Measurements from ENCODE around the gene THOC5. TPM values are rescaled to one million over a fixed set of nuclear protein-coding genes. Genes with fewer than 3 reads are reported as not detected.

THOC5 gene
- total RNA-seq, 1 donor from 2014 or later: 44.8 TPM

GRCh38 chr22:29464581-29464980, 89.0 kb downstream of the THOC5 start:
- no peaks in the 10 kb centered on the region for H3K9me3 Mint-ChIP-seq
- TF ChIP-seq CTCF (IDR thresholded peaks at IDR 0.05; ENCODE audit: unreplicated experiment): no peak
- H3K4me3 Mint-ChIP-seq: no peak overlapping the region
- H3K4me1 Mint-ChIP-seq: no peaks in the 10 kb centered on the region
- no peak for DNase-seq (ENCODE audit: low spot score in 2 of 2, unreplicated experiment in 2 of 2)
- peaks cover 31% of the 10 kb centered on the region for H3K27me3 Mint-ChIP-seq (ENCODE audit: low read depth)
- no peak overlapping the region for H3K27ac Mint-ChIP-seq
- H3K36me3 Mint-ChIP-seq: no peaks in the 10 kb centered on the region

- no peak for TF ChIP-seq CTCF (IDR thresholded peaks at IDR 0.05; ENCODE audit: unreplicated experiment)
Observed at GRCh38 chr22:29463629-29464028, 89.9 kb downstream of the THOC5 start.

GRCh38 chr22:29461263-29461662, 92.3 kb downstream of the THOC5 start:
- H3K4me3 Mint-ChIP-seq: no peak overlapping the region
- H3K9me3 Mint-ChIP-seq: no peaks in the 10 kb centered on the region
- no peak overlapping the region for H3K27ac Mint-ChIP-seq
- peaks cover 2% of the 10 kb centered on the region for H3K27me3 Mint-ChIP-seq (ENCODE audit: low read depth)
- no peaks in the 10 kb centered on the region for H3K36me3 Mint-ChIP-seq
- TF ChIP-seq CTCF (IDR thresholded peaks at IDR 0.05; ENCODE audit: unreplicated experiment): no peak
- DNase-seq (ENCODE audit: low spot score in 2 of 2, unreplicated experiment in 2 of 2): no peak
- peaks cover 16% of the 10 kb centered on the region for H3K4me1 Mint-ChIP-seq

More at GRCh38 chr22:29463629-29464028, 89.9 kb downstream of the THOC5 start:
- Mint-ChIP-seq H3K27me3 (ENCODE audit: low read depth) (peaks cover 22% of the 10 kb centered on the region), H3K4me1 (no peaks in the 10 kb centered on the region), H3K36me3 (no peaks in the 10 kb centered on the region), H3K27ac (no peak overlapping the region), H3K9me3 (no peaks in the 10 kb centered on the region), H3K4me3 (no peak overlapping the region)
- DNase-seq (ENCODE audit: low spot score in 2 of 2, unreplicated experiment in 2 of 2): no peak

- Mint-ChIP-seq H3K27me3 (ENCODE audit: low read depth) (no peaks in the 10 kb centered on the region), H3K27ac (no peak overlapping the region), H3K4me1 (peaks cover 29% of the 10 kb centered on the region), H3K36me3 (no peaks in the 10 kb centered on the region), H3K9me3 (no peaks in the 10 kb centered on the region), H3K4me3 (no peak overlapping the region)
- no peak for DNase-seq (ENCODE audit: low spot score in 2 of 2, unreplicated experiment in 2 of 2)
- no peak for TF ChIP-seq CTCF (IDR thresholded peaks at IDR 0.05; ENCODE audit: unreplicated experiment)
Observed at GRCh38 chr22:29459773-29460172, 93.8 kb downstream of the THOC5 start.

GRCh38 chr22:29458551-29458950, 95.0 kb downstream of the THOC5 start:
- H3K9me3 Mint-ChIP-seq: no peaks in the 10 kb centered on the region
- no peaks in the 10 kb centered on the region for H3K27me3 Mint-ChIP-seq (ENCODE audit: low read depth)
- TF ChIP-seq CTCF (IDR thresholded peaks at IDR 0.05; ENCODE audit: unreplicated experiment): no peak
- peak overlapping the region; percentile 75 for H3K27ac Mint-ChIP-seq
- peaks cover 34% of the 10 kb centered on the region for H3K4me1 Mint-ChIP-seq
- DNase-seq (ENCODE audit: low spot score in 2 of 2, unreplicated experiment in 2 of 2): no peak
- no peaks in the 10 kb centered on the region for H3K36me3 Mint-ChIP-seq
- H3K4me3 Mint-ChIP-seq: no peak overlapping the region

- Mint-ChIP-seq H3K4me3 (no peak overlapping the region), H3K9me3 (no peaks in the 10 kb centered on the region), H3K4me1 (peaks cover 34% of the 10 kb centered on the region), H3K27me3 (ENCODE audit: low read depth) (no peaks in the 10 kb centered on the region), H3K27ac (peak overlapping the region; percentile 95), H3K36me3 (no peaks in the 10 kb centered on the region)
- TF ChIP-seq CTCF (IDR thresholded peaks at IDR 0.05; ENCODE audit: unreplicated experiment): no peak
- DNase-seq (ENCODE audit: low spot score in 2 of 2, unreplicated experiment in 2 of 2): no peak
Observed at GRCh38 chr22:29457730-29458129, 95.8 kb downstream of the THOC5 start.
